Measurements from ENCODE around the gene SERPINA5. TPM values are rescaled to one million over a fixed set of nuclear protein-coding genes. Genes with fewer than 3 reads are reported as not detected.

The SERPINA5 gene
- total and polyA plus RNA-seq, 2 of the 13 experiments (the other 11 are each of a cell fraction or from before 2014, with no cell fraction given), result 449 to 498 TPM

DNA sequence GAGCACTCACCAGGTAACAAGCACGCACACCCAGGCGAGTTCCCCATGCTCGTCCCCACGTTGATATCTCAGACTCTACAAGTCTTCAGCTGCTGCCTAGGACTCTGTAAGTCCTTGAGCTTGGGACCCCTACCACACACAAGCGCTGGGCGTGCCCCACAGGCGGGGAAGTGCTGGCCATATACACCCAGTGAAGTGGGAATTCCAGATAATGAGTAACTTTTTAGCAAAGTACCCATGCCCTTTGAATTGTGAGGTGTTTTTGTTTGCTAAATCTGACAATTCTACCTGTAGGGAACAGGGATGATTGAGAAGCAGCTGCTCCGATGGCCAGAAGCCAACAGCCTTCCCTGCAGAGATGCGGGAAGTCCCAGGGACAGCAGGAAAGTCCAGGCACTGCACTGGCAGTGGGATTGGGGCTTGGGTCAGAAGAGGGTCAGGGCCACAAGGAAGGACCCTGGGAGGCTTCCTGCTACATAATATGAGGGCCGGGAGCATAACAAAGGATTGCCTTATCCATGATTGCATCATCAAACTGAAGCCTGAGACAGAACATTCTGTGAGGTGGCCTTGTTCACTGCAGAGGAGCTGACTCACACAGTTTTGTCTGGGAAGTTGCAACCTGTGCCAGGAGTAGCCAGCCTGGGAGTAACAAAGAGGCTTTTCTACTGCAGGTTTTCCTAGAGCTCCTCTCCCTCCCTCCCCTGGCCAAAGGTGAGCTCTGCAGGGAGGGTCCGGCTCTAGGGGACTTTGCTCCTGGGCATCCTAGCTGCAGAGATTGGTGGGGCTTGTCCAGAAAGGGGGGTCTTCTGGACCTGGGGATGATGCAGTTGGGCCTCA is 17.8 kb downstream of the SERPINA5 start (continued):
- no peak for TF ChIP-seq GRHL1 (CRISPR knock-in tag; conservative IDR thresholded peaks at IDR 0.05)
- TF ChIP-seq CEBPB (IDR thresholded peaks at IDR 0.05; ENCODE audit: borderline replicate concordance, low read depth, low read length), result peak; percentile 100
- TF ChIP-seq ZNF672 (CRISPR knock-in tag; IDR thresholded peaks at IDR 0.05), result no peak
- no peak for TF ChIP-seq SRSF1 (optimal IDR thresholded peaks at IDR 0.05; ENCODE audit: low read depth, low read length)
- no peak for TF ChIP-seq ZNF761 (CRISPR knock-in tag; conservative IDR thresholded peaks at IDR 0.05)
- no peak for TF ChIP-seq CENPT (CRISPR knock-in tag; IDR thresholded peaks at IDR 0.05; ENCODE audit: low read depth)
- 0 out of 2 replicates have a peak, but pooled peaks have one; percentile 14 for TF ChIP-seq ZBTB38 (CRISPR knock-in tag; IDR thresholded peaks at IDR 0.05)
- no peak for TF ChIP-seq ATAD3A (CRISPR knock-in tag; IDR thresholded peaks at IDR 0.05)
- TF ChIP-seq TGIF2 (CRISPR knock-in tag; IDR thresholded peaks at IDR 0.05), result peak; percentile 70
- TF ChIP-seq SATB2 (CRISPR knock-in tag; IDR thresholded peaks at IDR 0.05), result peak; percentile 80; the same call in 1 of the 2 replicates
- peak; percentile 89; the same call in 1 of the 2 replicates for TF ChIP-seq ZNF747 (CRISPR knock-in tag; IDR thresholded peaks at IDR 0.05; ENCODE audit: borderline replicate concordance)
- TF ChIP-seq PATZ1 (CRISPR knock-in tag; IDR thresholded peaks at IDR 0.05), result peak; percentile 84
- TF ChIP-seq ZNF138 (CRISPR knock-in tag; IDR thresholded peaks at IDR 0.05; ENCODE audit: low read depth), result no peak; the same call in 1 of the 2 replicates
- TF ChIP-seq, protein P1, sequence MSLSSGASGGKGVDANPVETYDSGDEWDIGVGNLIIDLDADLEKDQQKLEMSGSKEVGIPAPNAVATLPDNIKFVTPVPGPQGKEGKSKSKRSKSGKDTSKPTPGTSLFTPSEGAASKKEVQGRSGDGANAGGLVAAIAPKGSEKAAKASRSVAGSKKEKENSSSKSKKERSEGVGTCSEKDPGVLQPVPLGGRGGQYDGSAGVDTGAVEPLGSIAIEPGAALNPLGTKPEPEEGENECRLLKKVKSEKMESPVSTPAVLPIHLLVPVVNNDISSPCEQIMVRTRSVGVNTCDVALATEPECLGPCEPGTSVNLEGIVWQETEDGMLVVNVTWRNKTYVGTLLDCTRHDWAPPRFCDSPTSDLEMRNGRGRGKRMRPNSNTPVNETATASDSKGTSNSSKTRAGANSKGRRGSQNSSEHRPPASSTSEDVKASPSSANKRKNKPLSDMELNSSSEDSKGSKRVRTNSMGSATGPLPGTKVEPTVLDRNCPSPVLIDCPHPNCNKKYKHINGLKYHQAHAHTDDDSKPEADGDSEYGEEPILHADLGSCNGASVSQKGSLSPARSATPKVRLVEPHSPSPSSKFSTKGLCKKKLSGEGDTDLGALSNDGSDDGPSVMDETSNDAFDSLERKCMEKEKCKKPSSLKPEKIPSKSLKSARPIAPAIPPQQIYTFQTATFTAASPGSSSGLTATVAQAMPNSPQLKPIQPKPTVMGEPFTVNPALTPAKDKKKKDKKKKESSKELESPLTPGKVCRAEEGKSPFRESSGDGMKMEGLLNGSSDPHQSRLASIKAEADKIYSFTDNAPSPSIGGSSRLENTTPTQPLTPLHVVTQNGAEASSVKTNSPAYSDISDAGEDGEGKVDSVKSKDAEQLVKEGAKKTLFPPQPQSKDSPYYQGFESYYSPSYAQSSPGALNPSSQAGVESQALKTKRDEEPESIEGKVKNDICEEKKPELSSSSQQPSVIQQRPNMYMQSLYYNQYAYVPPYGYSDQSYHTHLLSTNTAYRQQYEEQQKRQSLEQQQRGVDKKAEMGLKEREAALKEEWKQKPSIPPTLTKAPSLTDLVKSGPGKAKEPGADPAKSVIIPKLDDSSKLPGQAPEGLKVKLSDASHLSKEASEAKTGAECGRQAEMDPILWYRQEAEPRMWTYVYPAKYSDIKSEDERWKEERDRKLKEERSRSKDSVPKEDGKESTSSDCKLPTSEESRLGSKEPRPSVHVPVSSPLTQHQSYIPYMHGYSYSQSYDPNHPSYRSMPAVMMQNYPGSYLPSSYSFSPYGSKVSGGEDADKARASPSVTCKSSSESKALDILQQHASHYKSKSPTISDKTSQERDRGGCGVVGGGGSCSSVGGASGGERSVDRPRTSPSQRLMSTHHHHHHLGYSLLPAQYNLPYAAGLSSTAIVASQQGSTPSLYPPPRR (CRISPR knock-in tag; IDR thresholded peaks at IDR 0.05; ENCODE audit: borderline replicate concordance), result peak; percentile 95
- TF ChIP-seq PAWR (CRISPR knock-in tag; IDR thresholded peaks at IDR 0.05; ENCODE audit: borderline replicate concordance), result no peak
- no peak for TF ChIP-seq MTERF4 (CRISPR knock-in tag; IDR thresholded peaks at IDR 0.05)
- peak; percentile 58 for TF ChIP-seq ZBTB21 (CRISPR knock-in tag; IDR thresholded peaks at IDR 0.05)
- TF ChIP-seq XBP1 (CRISPR knock-in tag; IDR thresholded peaks at IDR 0.05), result no peak
- peak; percentile 66; the same call in 1 of the 2 replicates for TF ChIP-seq ZNF749 (CRISPR knock-in tag; IDR thresholded peaks at IDR 0.05; ENCODE audit: borderline replicate concordance)
